Ishikawa (cell line): ENCODE measurements around the gene SPEM1.

Experiments
- CEBPB ChIP-seq: IDR thresholded peaks from 2 replicates; pipeline ENCODE4 v1.6.1; 2012
- EGR1 ChIP-seq: IDR thresholded peaks from 2 replicates; pipeline ENCODE4 v1.6.1; 2012
- EP300 ChIP-seq: IDR thresholded peaks from 2 replicates; pipeline ENCODE4 v1.6.1; 2012; ENCODE audit warnings: borderline replicate concordance
- FOXM1 ChIP-seq: IDR thresholded peaks from 2 replicates; pipeline ENCODE4 v1.6.1; 2012; ENCODE audit warnings: low read depth, borderline replicate concordance
- MAX ChIP-seq: IDR thresholded peaks from 2 replicates; pipeline ENCODE4 v1.6.1; 2012
- NFIC ChIP-seq: IDR thresholded peaks from 2 replicates; pipeline ENCODE4 v1.6.1; 2012
- RAD21 ChIP-seq: IDR thresholded peaks from 2 replicates; pipeline ENCODE4 v1.6.1; 2012; ENCODE audit warnings: low read depth
- REST ChIP-seq: IDR thresholded peaks from 2 replicates; pipeline ENCODE4 v1.6.1; 2012; ENCODE audit warnings: low read depth, mild to moderate bottlenecking
- TAF1 ChIP-seq: IDR thresholded peaks from 2 replicates; pipeline ENCODE4 v1.6.1; 2012; ENCODE audit warnings: low read depth, mild to moderate bottlenecking
- YY1 ChIP-seq: IDR thresholded peaks from 2 replicates; pipeline ENCODE4 v1.6.1; 2012; ENCODE audit warnings: low read depth
- ZBTB7A ChIP-seq: IDR thresholded peaks from 2 replicates; pipeline ENCODE4 v1.6.1; 2012; ENCODE audit warnings: low read depth

DNA sequence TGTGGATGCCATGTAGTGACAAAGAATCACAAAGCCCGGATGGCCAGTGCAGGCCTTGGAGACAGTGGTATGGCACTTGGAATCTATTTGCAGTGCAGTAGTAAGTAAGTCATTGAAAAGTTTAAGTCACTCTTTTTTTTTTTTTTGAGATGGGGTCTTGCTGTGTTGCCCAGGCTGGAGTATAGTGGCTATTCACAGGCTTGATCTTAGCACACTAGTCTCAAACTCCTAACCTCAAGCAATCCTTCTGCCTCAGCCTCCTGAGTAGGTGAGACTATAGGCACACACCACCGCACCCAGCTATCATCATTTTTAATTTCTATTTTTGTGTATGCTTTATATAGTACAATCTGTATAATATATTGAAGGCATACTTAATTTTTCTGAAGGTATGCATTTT lies 21.5 kb upstream of the SPEM1 start:
- TF ChIP-seq YY1 (no peak), TAF1 (no peak), EP300 (no peak), CEBPB (no peak), RAD21 (no peak), EGR1 (no peak), NFIC (no peak), MAX (no peak), ZBTB7A (no peak), FOXM1 (no peak), REST (no peak)
